Lower lobe of right lung (tissue), 2 donors: ENCODE results near the gene GP1BB. TPM values are rescaled to one million over a fixed set of nuclear protein-coding genes. Genes with fewer than 3 reads are reported as not detected.

Experiments
- ATAC-seq, 2 donors: fragments of 200-7000 bp; cut with Tn5 transposase; one replicate each; pipeline ENCODE4 v1.9.1; 2020 to 2022; ENCODE audit warnings: mild to moderate bottlenecking in 2 of 2, moderate library complexity in 2 of 2
- DNase-seq: peaks from one replicate; pipeline ENCODE4 v3.0.0-alpha.2; 2020
- H3K27ac ChIP-seq: fragments of 200-600 bp; one replicate; pipeline ENCODE4 v1.8.0; 2022
- H3K27me3 ChIP-seq: fragments of 200-600 bp; one replicate; pipeline ENCODE4 v1.8.0; 2022; ENCODE audit warnings: low read depth
- H3K36me3 ChIP-seq: fragments of 200-600 bp; one replicate; pipeline ENCODE4 v1.8.0; 2022; ENCODE audit warnings: mild to moderate bottlenecking
- H3K4me1 ChIP-seq: fragments of 200-600 bp; one replicate; pipeline ENCODE4 v1.8.0; 2022
- H3K4me3 ChIP-seq: fragments of 200-600 bp; one replicate; pipeline ENCODE4 v1.8.0; 2022; ENCODE audit warnings: mild to moderate bottlenecking
- H3K9me3 ChIP-seq: fragments of 200-600 bp; one replicate; pipeline ENCODE4 v1.8.0; 2022
- CTCF ChIP-seq: fragments of 200-600 bp; IDR thresholded peaks from one replicate; pipeline ENCODE4 v1.8.0; 2022; ENCODE audit warnings: antibody characterized with exemption, mild to moderate bottlenecking
- intact Hi-C: fragments of 100-400 bp; cut with DNase I; formaldehyde crosslinking; loops from one replicate; pipeline ENCODE4 v1.11.0; 2022
- total RNA-seq: library from RNA; stranded (reverse); fragmentation: NEBNext Ultra II Directional; extraction: Animal tissue kit (Norgen Biotek cat#: 25700); gene quantifications from one replicate; pipeline ENCODE4 v1.2.1, GENCODE V29; 2021
- donor health status: DM: no; HTN: yes; CAD: no; lungs with severe emphysema.

Gene GP1BB
- total RNA-seq, 1 donor from 2014 or later = 2.8 TPM

- DNase-seq = peak; percentile 79
- intact Hi-C loops = no loop called here
- TF ChIP-seq CTCF = peak; percentile 49
- Histone ChIP-seq H3K27me3 (peaks cover 92% of the 10 kb centered on the region), H3K36me3 (no peaks in the 10 kb centered on the region), H3K4me1 (peaks cover 37% of the 10 kb centered on the region), H3K27ac (no peak overlapping the region), H3K4me3 (peak overlapping the region; percentile 47), H3K9me3 (no peaks in the 10 kb centered on the region)
- peak; percentile 77 to 85 for ATAC-seq
Measured at GRCh38 chr22:19756288-19757128, 33.2 kb downstream of the GP1BB start.

- H3K27me3 ChIP-seq = peaks cover 92% of the 10 kb centered on the region
Measured at GRCh38 chr22:19757140-19757984, 34.0 kb downstream of the GP1BB start.

GRCh38 chr22:19757985-19758895, 34.9 kb downstream of the GP1BB start:
- Histone ChIP-seq H3K4me1 (peaks cover 37% of the 10 kb centered on the region), H3K4me3 (peak overlapping the region; percentile 23), H3K27ac (no peak overlapping the region), H3K27me3 (peaks cover 92% of the 10 kb centered on the region), H3K36me3 (no peaks in the 10 kb centered on the region), H3K9me3 (no peaks in the 10 kb centered on the region)
- no peak for TF ChIP-seq CTCF
- ATAC-seq = peak in 1 of 2 donors; percentile 8
- intact Hi-C loops = no loop called here
- no peak for DNase-seq

More at GRCh38 chr22:19757140-19757984, 34.0 kb downstream of the GP1BB start:
- ATAC-seq = peak; percentile 51 to 58
- no peak for TF ChIP-seq CTCF
- Histone ChIP-seq H3K4me1 (peaks cover 37% of the 10 kb centered on the region), H3K9me3 (no peaks in the 10 kb centered on the region), H3K36me3 (no peaks in the 10 kb centered on the region), H3K27ac (no peak overlapping the region), H3K4me3 (peak overlapping the region; percentile 47)
- intact Hi-C loops = no loop called here
- DNase-seq = no peak

- peaks cover 37% of the 10 kb centered on the region for H3K4me1 ChIP-seq
- intact Hi-C loops = no loop called here
- H3K4me3 ChIP-seq = peak overlapping the region; percentile 23
- DNase-seq = no peak
- H3K27ac ChIP-seq = no peak overlapping the region
- no peaks in the 10 kb centered on the region for H3K36me3 ChIP-seq
- TF ChIP-seq CTCF = no peak
- ATAC-seq = peak in 1 of 2 donors; percentile 12
- H3K9me3 ChIP-seq = no peaks in the 10 kb centered on the region
- peaks cover 92% of the 10 kb centered on the region for H3K27me3 ChIP-seq
Measured at GRCh38 chr22:19758896-19759426, 35.6 kb downstream of the GP1BB start.
